ENCODE measurements around the gene TRMT5. TPM values are rescaled to one million over a fixed set of nuclear protein-coding genes. Genes with fewer than 3 reads are reported as not detected.

The TRMT5 gene
- total and polyA plus RNA-seq, 2 of the 8 experiments (the other 6 are each of a cell fraction or from before 2014, with no cell fraction given): 4.3 to 24.2 TPM

Small RNA genes within 50 kb of the gene (small RNA-seq; reads per million reads assigned to genes)
- gene RNU6-398P (ENCODE audit: insufficient read depth): not detected

Other genes starting within 250 kb of the TRMT5 start
- gene MNAT1, start 246.3 kb downstream of the TRMT5 start, total RNA-seq (2021; fragmentation: NEBNext Ultra II Directional; extraction: Animal tissue kit (Norgen Biotek cat#: 25700)): 52.0 and 52.1 TPM in 2 replicates
- gene MNAT1, start 246.3 kb downstream of the TRMT5 start, polyA plus RNA-seq (2011; rRNA removed): 19.1 and 34.7 TPM in 2 replicates
- 5.2 and 8.1 TPM in 2 replicates for gene SLC38A6, start 166 bp upstream of the TRMT5 start, total RNA-seq (2021; fragmentation: NEBNext Ultra II Directional; extraction: Animal tissue kit (Norgen Biotek cat#: 25700))
- gene SLC38A6, start 166 bp upstream of the TRMT5 start, polyA plus RNA-seq (2011; rRNA removed): 5.1 and 9.8 TPM in 2 replicates